ENCODE data around the gene TTC3.

DNA sequence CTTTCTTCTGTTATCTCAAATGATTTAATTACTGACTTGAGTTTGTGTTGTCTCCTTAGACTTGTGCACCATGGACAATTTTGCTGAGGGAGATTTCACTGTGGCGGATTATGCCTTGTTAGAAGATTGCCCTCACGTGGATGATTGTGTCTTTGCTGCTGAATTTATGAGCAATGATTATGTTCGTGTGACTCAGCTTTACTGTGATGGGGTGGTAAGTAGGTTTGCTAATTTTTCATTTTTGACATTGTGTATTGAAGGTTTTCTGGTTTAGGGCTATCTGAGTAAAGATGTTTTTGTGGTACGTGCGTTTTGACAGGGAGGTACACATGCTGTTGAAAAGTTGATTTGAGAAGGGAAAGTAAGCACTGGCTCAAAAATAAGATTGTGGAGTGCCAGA lies 14.1 kb downstream of the TTC3 start:
- TF ChIP-seq POLR2A (IDR thresholded peaks at IDR 0.05; ENCODE audit: low read depth, low read length) (no peak), POLR2AphosphoS5 (IDR thresholded peaks at IDR 0.05; ENCODE audit: low read depth, low read length) (no peak), TAF1 (IDR thresholded peaks at IDR 0.05; ENCODE audit: borderline replicate concordance, low read depth, low read length) (no peak)
